ENCODE results near the gene TNFAIP6.

- TF ChIP-seq CTCF (IDR thresholded peaks at IDR 0.05 in 2 of 3, conservative IDR thresholded peaks at IDR 0.05 in 1 of 3; ENCODE audit: borderline replicate concordance in 1 of 3, insufficient read depth in 1 of 3, low read depth in 2 of 3, low read length in 2 of 3) = no peak
- TF ChIP-seq POLR2A (IDR thresholded peaks at IDR 0.05; ENCODE audit: borderline replicate concordance, extremely low read depth, insufficient read depth, insufficient read length) = no peak
- no peak for TF ChIP-seq EZH2phosphoT487 (IDR thresholded peaks at IDR 0.05; ENCODE audit: borderline replicate concordance)
- no peak for TF ChIP-seq MAX (IDR thresholded peaks at IDR 0.05)
- no peak for TF ChIP-seq EZH2 (IDR thresholded peaks at IDR 0.05)
- TF ChIP-seq TCF7L2 (IDR thresholded peaks at IDR 0.05; ENCODE audit: borderline replicate concordance, extremely low read depth, insufficient read depth, insufficient read length) = no peak
- no peak for TF ChIP-seq POLR2AphosphoS5 (IDR thresholded peaks at IDR 0.05; ENCODE audit: low read depth, low read length)
- no peak for TF ChIP-seq FOSL1 (IDR thresholded peaks at IDR 0.05; ENCODE audit: low read depth)
- no peak for TF ChIP-seq YY1 (IDR thresholded peaks at IDR 0.05; ENCODE audit: extremely low read depth, insufficient replicate concordance, low read depth, low read length)
- no peak for TF ChIP-seq SP1 (IDR thresholded peaks at IDR 0.05; ENCODE audit: low read depth)
- no peak for TF ChIP-seq EGR1 (IDR thresholded peaks at IDR 0.05; ENCODE audit: low read depth)
- no peak for TF ChIP-seq SRF (IDR thresholded peaks at IDR 0.05; ENCODE audit: low read depth)
- no peak for TF ChIP-seq CBX3 (IDR thresholded peaks at IDR 0.05; ENCODE audit: low read depth)
- TF ChIP-seq ZBTB33 (IDR thresholded peaks at IDR 0.05; ENCODE audit: extremely low read depth, insufficient replicate concordance, low read length) = no peak
Measured at GRCh38 chr2:151391436-151391835, 34.0 kb downstream of the TNFAIP6 start.
